SH-SY5Y (cell line): Measurements from ENCODE around the gene ARMS2.

ENCODE experiments used
- GATA2 ChIP-seq: IDR thresholded peaks from 2 replicates; pipeline ENCODE4 v1.6.1; 2011; ENCODE audit warnings: mild to moderate bottlenecking, low read depth, low read length
- GATA3 ChIP-seq: IDR thresholded peaks from 2 replicates; pipeline ENCODE4 v1.6.1; 2011; ENCODE audit warnings: low read depth, mild to moderate bottlenecking, low read length, moderate library complexity

Gene ARMS2

DNA sequence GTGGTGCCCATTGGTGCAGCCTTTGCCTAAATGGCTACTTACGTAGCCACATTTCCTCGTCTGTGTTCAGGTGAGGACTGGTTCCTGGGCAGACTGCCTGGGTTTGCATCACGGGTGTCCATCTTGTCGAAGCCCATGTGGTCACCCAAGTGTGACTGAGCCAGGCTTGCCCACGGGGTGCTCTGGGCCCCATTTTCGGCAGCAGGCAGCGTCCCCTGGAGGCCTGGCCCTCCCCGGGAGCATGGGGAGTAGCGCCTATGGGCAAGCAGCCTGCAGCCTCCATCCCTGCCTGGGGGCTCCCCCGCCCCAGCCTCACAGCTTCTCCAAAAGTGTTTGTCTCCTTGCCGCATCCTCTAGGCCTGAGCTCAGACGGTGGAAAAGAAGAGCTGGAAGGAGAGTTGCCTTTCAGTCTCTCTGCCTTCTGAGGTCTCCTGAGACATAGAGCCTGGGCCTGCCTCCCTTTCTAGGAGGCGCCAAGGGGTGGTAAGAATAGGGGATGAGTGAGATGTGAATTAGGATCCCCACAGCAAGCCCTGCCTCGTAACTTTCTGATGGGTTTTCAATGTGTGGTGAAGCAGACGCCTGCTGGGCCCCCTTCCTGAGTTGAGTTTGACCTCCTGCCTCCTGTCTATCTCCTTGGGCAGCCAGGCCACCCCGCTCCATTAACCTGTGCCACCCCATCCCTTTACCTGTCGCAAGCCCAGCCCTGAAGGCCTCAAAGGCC is 49.6 kb downstream of the ARMS2 start:
- TF ChIP-seq GATA3 (no peak), GATA2 (no peak)

DNA sequence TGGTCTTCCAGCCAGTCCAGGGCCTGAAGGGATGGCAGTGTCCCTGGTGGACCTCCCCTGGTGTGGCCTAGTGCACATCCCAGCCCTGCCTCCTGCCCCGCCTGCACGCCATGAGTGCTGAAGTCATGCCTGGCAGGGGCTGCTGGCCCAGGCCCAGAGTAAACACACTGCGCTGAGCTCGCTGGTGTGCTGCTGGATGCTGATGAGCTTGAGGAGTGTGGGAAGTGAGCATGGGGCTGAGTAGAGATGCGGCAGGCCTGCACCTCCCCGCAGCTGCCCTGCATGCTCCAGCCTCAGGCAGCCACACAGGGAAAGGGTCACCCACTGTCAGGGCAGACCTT is 50.1 kb downstream of the ARMS2 start:
- TF ChIP-seq GATA3, result no peak
- no peak for TF ChIP-seq GATA2

DNA sequence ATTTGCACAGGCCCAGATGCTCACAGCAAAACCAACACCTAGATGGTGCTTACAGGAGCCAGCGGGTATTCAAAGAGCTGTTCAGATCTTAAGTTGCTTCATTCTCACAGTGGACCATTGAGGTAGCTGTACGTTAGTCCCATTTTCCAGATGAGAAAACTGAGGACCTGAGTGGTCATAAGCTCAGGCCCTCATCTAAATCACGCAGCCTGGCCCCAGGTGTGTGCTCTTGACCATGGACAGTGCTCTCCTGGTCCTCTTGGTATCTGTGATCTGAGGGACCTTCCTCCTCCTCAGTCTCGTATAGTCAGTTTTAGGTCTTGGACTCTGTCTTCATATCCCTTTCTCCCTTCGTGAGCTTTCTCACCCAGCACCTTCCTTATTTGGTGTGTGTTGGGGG is 50.6 kb downstream of the ARMS2 start:
- TF ChIP-seq GATA2 (no peak), GATA3 (no peak)

DNA sequence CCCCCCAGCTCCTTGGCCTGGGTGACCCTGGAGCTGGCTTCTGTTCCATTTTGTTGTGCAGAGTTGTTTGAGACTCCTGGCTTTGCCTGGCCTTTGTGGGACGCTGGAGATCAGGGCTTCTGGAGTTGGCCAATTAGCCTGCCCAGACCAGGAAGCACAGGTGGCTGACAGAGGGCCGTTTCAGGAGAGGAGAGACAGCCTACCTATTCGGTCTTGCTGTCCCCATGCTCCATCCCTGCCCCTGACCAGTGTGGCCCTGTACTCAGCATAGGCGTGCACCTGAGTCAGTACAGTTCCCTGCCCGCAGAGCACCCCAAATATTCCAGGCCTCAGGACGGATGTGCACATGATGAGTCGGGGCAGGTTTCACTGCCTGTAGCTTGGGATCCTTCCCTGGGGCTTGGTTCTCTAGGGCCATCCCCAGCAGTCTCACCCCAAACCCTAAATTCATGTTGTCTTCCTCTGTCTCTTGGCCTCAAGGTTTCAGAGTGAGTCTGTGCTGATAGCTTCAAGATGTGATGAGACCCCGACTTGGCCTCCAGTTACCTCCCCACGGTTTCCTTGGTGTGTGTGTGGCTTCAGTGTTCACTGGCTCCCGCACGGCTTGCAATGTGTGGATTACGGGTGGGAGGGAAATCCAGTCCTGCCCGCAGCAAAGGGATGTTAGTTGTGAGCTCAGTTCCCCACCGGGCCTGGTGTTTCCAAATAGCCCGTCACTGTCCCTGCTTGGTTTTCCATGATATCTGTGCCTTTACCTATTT is 51.6 kb downstream of the ARMS2 start:
- TF ChIP-seq GATA2, result no peak
- TF ChIP-seq GATA3, result no peak
